ENCODE measurements around the gene MYOM1.
A peak's percentile ranks its signal among the peaks of the same experiment; 100 is the strongest.

Gene MYOM1

DNA sequence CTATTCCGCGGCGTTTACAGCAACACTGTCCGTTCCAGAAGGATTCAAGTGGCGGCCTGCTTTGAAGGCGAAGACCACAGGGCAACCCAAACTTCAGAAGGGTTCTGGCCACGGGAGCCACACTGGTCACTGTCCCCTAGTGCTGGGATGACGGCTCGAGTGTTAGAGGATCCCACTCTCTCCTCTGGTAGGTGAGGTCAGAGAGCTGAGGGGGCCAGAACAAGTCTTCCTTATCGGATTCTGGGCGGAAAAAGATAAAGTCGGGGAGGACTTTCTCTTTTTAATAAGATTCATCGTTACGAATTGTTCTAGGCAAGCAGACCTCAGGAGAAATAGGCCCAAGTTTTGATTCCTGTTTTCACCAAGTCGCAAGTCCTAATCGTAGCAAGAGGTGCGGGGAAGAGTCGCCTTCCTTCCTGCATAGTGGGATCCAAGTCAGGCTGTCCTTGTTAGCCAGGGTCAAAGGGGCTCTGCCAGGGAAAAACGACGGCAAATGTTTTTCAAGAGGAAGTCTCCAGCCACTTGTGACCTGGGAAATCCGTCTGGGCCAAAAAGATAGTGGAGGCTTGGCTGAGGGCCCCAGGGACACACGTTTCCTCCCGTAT, 27.0 kb upstream of the MYOM1 start:
- Histone ChIP-seq H4K20me1 (ENCODE audit: control insufficient read depth, insufficient read depth, low read depth, low read length) (peaks cover 10% of the 10 kb centered on the region), H3K4me1 (ENCODE audit: control insufficient read depth, low read length) (peaks cover 46% of the 10 kb centered on the region), H3F3A (ENCODE audit: control insufficient read depth, insufficient read depth) (peaks cover 12% of the 10 kb centered on the region), H3K27me3 (ENCODE audit: control insufficient read depth, low read length) (no peaks in the 10 kb centered on the region), H3K9me2 (replicated peaks; ENCODE audit: control insufficient read depth, low read length) (no peaks in the 10 kb centered on the region), H3K4me2 (ENCODE audit: low read length) (peak overlapping the region; percentile 93), H3K9me3 (ENCODE audit: control insufficient read depth, insufficient read depth, low read length) (0 out of 2 replicates have a peak, but pooled peaks cover 3% of the 10 kb centered on the region), H3K36me3 (ENCODE audit: control insufficient read depth, low read length) (peaks cover 33% of the 10 kb centered on the region), H3K79me2 (ENCODE audit: control insufficient read depth, low read length) (peaks cover 65% of the 10 kb centered on the region), H3K27ac (ENCODE audit: low read depth, low read length) (peak overlapping the region; percentile 93), H3K4me3 (ENCODE audit: low read length) (peak overlapping the region; percentile 96)
- TF ChIP-seq EZH2phosphoT487 (IDR thresholded peaks at IDR 0.05; ENCODE audit: borderline replicate concordance, low read length), result no peak
- TF ChIP-seq, protein P1, sequence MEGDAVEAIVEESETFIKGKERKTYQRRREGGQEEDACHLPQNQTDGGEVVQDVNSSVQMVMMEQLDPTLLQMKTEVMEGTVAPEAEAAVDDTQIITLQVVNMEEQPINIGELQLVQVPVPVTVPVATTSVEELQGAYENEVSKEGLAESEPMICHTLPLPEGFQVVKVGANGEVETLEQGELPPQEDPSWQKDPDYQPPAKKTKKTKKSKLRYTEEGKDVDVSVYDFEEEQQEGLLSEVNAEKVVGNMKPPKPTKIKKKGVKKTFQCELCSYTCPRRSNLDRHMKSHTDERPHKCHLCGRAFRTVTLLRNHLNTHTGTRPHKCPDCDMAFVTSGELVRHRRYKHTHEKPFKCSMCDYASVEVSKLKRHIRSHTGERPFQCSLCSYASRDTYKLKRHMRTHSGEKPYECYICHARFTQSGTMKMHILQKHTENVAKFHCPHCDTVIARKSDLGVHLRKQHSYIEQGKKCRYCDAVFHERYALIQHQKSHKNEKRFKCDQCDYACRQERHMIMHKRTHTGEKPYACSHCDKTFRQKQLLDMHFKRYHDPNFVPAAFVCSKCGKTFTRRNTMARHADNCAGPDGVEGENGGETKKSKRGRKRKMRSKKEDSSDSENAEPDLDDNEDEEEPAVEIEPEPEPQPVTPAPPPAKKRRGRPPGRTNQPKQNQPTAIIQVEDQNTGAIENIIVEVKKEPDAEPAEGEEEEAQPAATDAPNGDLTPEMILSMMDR (IDR thresholded peaks at IDR 0.05; ENCODE audit: low read depth, low read length, poor library complexity, severe bottlenecking), result no peak

DNA sequence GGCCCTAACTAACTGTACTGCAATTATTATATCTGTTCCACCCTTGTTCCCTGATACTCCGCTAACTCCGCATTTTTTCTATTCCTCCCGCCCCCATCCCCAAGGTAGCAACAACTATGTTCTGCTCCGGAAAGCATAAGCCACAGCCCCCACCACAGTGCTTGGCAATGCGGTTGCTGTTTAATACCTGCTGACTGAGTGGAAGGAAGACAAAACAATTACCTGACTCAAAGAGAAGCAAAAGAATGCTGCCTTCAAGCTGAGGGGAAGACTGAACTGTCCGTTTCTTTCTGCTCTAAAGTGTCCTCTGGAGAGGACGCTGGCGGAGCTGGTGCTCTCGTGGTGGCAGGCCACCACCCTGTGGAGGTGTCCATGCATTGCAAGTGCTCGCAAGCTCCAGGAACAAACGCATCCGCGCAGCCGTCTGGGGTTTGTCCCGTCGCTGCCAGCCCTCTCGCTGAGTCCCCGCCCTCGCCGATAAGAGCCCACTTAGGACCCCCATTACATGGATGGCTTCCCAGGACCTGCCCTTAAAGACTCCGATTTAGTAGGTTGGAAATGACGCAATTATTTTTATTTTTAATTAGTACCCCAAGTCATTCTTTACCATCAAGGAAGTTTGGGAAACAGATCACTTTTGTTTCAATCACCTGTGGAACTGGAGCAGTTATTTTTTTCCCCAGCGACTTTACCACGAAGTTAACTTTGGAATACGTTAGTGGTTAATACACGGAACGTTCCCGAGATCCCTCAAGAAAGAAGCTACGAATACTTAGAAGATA, 26.3 kb upstream of the MYOM1 start:
- H3K4me2 ChIP-seq (ENCODE audit: low read length), result peak overlapping the region; percentile 93
- H3K36me3 ChIP-seq (ENCODE audit: control insufficient read depth, low read length), result peaks cover 29% of the 10 kb centered on the region
- no peak for TF ChIP-seq EZH2phosphoT487 (IDR thresholded peaks at IDR 0.05; ENCODE audit: borderline replicate concordance, low read length)
- TF ChIP-seq, protein P1 (IDR thresholded peaks at IDR 0.05; ENCODE audit: low read depth, low read length, poor library complexity, severe bottlenecking), result peak; percentile 94
- peak overlapping the region; percentile 96 for H3K4me3 ChIP-seq (ENCODE audit: low read length)
- H3K79me2 ChIP-seq (ENCODE audit: control insufficient read depth, low read length), result peaks cover 58% of the 10 kb centered on the region
- peak overlapping the region; percentile 93 for H3K27ac ChIP-seq (ENCODE audit: low read depth, low read length)
- no peaks in the 10 kb centered on the region for H3K27me3 ChIP-seq (ENCODE audit: control insufficient read depth, low read length)
- no peaks in the 10 kb centered on the region for H3K9me2 ChIP-seq (replicated peaks; ENCODE audit: control insufficient read depth, low read length)
- H4K20me1 ChIP-seq (ENCODE audit: control insufficient read depth, insufficient read depth, low read depth, low read length), result peaks cover 10% of the 10 kb centered on the region
- H3F3A ChIP-seq (ENCODE audit: control insufficient read depth, insufficient read depth), result peaks cover 12% of the 10 kb centered on the region
- H3K9me3 ChIP-seq (ENCODE audit: control insufficient read depth, insufficient read depth, low read length), result peaks cover 9% of the 10 kb centered on the region
- H3K4me1 ChIP-seq (ENCODE audit: control insufficient read depth, low read length), result peaks cover 39% of the 10 kb centered on the region

DNA sequence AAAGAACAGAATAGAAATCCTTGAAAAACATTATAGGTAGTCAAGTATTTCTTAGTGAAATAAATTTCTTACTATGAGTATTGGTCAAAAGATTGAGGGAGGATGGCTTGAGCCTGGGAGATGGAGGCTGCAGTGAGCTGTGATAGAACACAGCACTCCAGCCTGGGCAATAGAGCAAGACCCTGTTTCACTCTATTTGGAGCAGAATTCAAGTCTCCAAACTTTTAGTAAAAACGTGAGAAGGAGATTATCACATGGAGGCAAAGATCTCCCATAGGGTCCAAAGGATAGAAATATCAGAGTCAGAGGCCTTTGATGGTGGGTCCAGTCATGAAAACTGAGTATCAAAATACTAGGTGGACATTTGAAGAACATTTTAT, 25.4 kb upstream of the MYOM1 start:
- TF ChIP-seq, protein P1 (IDR thresholded peaks at IDR 0.05; ENCODE audit: low read depth, low read length, poor library complexity, severe bottlenecking), result no peak
- no peak for TF ChIP-seq EZH2phosphoT487 (IDR thresholded peaks at IDR 0.05; ENCODE audit: borderline replicate concordance, low read length)
- peaks cover 10% of the 10 kb centered on the region for H4K20me1 ChIP-seq (ENCODE audit: control insufficient read depth, insufficient read depth, low read depth, low read length)
- peak overlapping the region; percentile 96 for H3K4me3 ChIP-seq (ENCODE audit: low read length)
- H3K27ac ChIP-seq (ENCODE audit: low read depth, low read length), result no peak overlapping the region
- H3F3A ChIP-seq (ENCODE audit: control insufficient read depth, insufficient read depth), result peaks cover 12% of the 10 kb centered on the region
- peaks cover 31% of the 10 kb centered on the region for H3K4me1 ChIP-seq (ENCODE audit: control insufficient read depth, low read length)
- H3K9me2 ChIP-seq (replicated peaks; ENCODE audit: control insufficient read depth, low read length), result no peaks in the 10 kb centered on the region
- H3K79me2 ChIP-seq (ENCODE audit: control insufficient read depth, low read length), result peaks cover 49% of the 10 kb centered on the region
- peak overlapping the region; percentile 93 for H3K4me2 ChIP-seq (ENCODE audit: low read length)
- peaks cover 13% of the 10 kb centered on the region for H3K9me3 ChIP-seq (ENCODE audit: control insufficient read depth, insufficient read depth, low read length)
- peaks cover 23% of the 10 kb centered on the region for H3K36me3 ChIP-seq (ENCODE audit: control insufficient read depth, low read length)
- H3K27me3 ChIP-seq (ENCODE audit: control insufficient read depth, low read length), result no peaks in the 10 kb centered on the region

Measured in DOHH2 (cell line).